NCI-H2227 treated with DMSO at 0.1 percent for 48 hours (cell line): Measurements from ENCODE around the gene ALDH1A1.

ENCODE experiments used
- DNase-seq: peaks from one replicate; lab custom pipeline; 2025; lab: John Stamatoyannopoulos, UW

Gene ALDH1A1

GRCh38 chr9:72952914-72953313, at the start of gene ALDH1A1:
TSS of gene ALDH1A1 (minus strand) at chr9:72953053. CDS start at chr9:72953000, 53 bp downstream.
- no peak for DNase-seq

GRCh38 chr9:73001860-73002259, 49.0 kb upstream of the ALDH1A1 start:
- no peak for DNase-seq

GRCh38 chr9:72998363-72998762, 45.5 kb upstream of the ALDH1A1 start:
- no peak for DNase-seq

GRCh38 chr9:72997387-72997995, 44.6 kb upstream of the ALDH1A1 start:
- no peak for DNase-seq

- no peak for DNase-seq
Measured at GRCh38 chr9:72996684-72997314, 43.9 kb upstream of the ALDH1A1 start.

- DNase-seq, result no peak
Measured at GRCh38 chr9:72996114-72996513, 43.3 kb upstream of the ALDH1A1 start.

- no peak for DNase-seq
Measured at GRCh38 chr9:72995131-72996024, 42.5 kb upstream of the ALDH1A1 start.

- DNase-seq, result no peak
Measured at GRCh38 chr9:72991772-72992171, 38.9 kb upstream of the ALDH1A1 start.

- no peak for DNase-seq
Measured at GRCh38 chr9:72990397-72991182, 37.7 kb upstream of the ALDH1A1 start.

- DNase-seq, result no peak
Measured at GRCh38 chr9:72986522-72987116, 33.8 kb upstream of the ALDH1A1 start.

GRCh38 chr9:72985746-72986145, 32.9 kb upstream of the ALDH1A1 start:
- no peak for DNase-seq

- no peak for DNase-seq
Measured at GRCh38 chr9:72984991-72985390, 32.1 kb upstream of the ALDH1A1 start.

GRCh38 chr9:72984226-72984947, 31.5 kb upstream of the ALDH1A1 start:
- DNase-seq, result no peak

- DNase-seq, result no peak
Measured at GRCh38 chr9:72983512-72984225, 30.8 kb upstream of the ALDH1A1 start.

GRCh38 chr9:72983056-72983455, 30.2 kb upstream of the ALDH1A1 start:
- DNase-seq, result no peak

- DNase-seq, result no peak
Measured at GRCh38 chr9:72982146-72982799, 29.4 kb upstream of the ALDH1A1 start.

GRCh38 chr9:72981433-72981832, 28.6 kb upstream of the ALDH1A1 start:
- no peak for DNase-seq

- DNase-seq, result no peak
Measured at GRCh38 chr9:72980600-72981265, 27.9 kb upstream of the ALDH1A1 start.

GRCh38 chr9:72980183-72980582, 27.3 kb upstream of the ALDH1A1 start:
- no peak for DNase-seq
